ENCODE data around the gene PRKD1.

PRKD1 gene

DNA sequence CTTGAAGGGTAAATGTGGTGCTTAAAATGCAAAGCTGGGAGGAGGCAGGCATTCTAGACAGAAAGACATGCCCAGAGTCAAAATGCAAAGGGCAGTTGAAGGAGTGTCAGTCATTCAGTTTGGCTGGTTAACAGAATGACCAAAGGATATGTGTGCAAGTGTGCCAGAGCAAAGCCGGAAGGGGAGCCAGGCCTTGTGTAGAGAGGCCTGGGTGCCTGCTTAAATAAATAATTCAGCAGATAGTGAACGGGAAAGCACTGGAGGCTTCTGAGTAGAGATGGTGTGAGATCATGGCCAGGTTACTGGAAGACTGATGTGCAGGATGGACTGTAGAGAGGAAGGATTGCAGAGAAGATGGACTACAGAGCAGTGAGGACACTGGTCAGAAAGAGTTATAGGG is 244.9 kb downstream of the PRKD1 start:
- TF ChIP-seq, protein P1, sequence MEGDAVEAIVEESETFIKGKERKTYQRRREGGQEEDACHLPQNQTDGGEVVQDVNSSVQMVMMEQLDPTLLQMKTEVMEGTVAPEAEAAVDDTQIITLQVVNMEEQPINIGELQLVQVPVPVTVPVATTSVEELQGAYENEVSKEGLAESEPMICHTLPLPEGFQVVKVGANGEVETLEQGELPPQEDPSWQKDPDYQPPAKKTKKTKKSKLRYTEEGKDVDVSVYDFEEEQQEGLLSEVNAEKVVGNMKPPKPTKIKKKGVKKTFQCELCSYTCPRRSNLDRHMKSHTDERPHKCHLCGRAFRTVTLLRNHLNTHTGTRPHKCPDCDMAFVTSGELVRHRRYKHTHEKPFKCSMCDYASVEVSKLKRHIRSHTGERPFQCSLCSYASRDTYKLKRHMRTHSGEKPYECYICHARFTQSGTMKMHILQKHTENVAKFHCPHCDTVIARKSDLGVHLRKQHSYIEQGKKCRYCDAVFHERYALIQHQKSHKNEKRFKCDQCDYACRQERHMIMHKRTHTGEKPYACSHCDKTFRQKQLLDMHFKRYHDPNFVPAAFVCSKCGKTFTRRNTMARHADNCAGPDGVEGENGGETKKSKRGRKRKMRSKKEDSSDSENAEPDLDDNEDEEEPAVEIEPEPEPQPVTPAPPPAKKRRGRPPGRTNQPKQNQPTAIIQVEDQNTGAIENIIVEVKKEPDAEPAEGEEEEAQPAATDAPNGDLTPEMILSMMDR (conservative IDR thresholded peaks at IDR 0.05; ENCODE audit: control insufficient read depth, insufficient read depth, low read depth, low read length) = no peak
- H3K4me3 ChIP-seq (ENCODE audit: control insufficient read depth, low read depth, low read length) = no peak overlapping the region
- no peak for DNase-seq (ENCODE audit: low read depth)

DNA sequence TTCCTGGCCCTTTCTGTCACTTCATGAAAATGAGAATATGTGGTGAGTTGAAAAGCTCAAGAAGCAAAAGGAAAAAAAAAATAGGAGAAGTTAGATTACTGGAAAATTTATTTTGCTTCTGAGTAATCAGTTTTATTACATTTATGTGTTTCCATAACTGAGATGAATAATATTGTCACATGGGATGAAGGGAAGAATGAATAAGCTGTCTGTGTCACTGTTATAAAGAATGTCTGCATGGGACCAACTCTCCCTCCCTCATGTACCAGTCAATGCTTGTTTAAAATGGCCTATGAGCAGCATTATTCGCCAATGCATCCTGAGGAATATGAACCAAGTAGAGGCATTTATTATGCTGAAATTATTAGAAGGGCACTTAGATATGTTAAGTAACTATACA is 246.3 kb downstream of the PRKD1 start:
- TF ChIP-seq, protein P1 (conservative IDR thresholded peaks at IDR 0.05; ENCODE audit: control insufficient read depth, insufficient read depth, low read depth, low read length) = no peak
- peak; percentile 17 for DNase-seq (ENCODE audit: low read depth)
- H3K4me3 ChIP-seq (ENCODE audit: control insufficient read depth, low read depth, low read length) = no peak overlapping the region

DNA sequence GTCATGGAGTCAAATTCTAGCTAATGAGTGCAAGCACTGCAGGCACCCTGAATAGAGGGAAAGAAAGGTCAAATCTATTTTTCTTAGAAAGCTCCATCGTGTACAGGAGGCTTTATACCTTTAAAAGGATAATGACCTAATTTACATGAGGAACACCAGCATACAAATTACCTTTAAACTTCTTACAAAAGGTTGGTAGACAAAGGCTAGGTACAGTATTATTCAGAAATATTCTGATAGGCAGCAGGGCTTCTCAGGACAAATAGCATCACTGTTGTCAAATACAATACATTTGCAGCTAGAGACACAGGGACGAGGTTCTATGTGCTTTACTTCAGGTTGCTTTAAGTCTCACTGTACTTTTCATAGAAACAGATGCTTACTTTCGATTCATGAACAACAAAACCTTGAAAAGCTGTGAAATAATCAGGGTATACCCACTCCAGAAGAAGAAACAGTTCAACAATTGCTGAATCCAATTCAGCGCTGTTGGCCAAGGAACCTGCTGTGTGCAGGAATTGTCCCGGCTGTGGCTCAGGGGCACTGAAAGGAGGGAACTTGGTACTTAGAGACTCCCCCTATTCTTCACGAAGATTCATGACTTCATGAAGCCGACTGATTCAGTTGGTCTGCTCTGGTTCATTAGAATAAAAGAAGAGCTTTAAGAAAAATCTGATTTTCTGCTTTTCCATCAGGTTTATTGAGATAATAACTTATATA is 252.9 kb downstream of the PRKD1 start:
- DNase-seq (ENCODE audit: low read depth) = no peak
- H3K4me3 ChIP-seq (ENCODE audit: control insufficient read depth, low read depth, low read length) = no peak overlapping the region
- TF ChIP-seq, protein P1 (conservative IDR thresholded peaks at IDR 0.05; ENCODE audit: control insufficient read depth, insufficient read depth, low read depth, low read length) = no peak

DNA sequence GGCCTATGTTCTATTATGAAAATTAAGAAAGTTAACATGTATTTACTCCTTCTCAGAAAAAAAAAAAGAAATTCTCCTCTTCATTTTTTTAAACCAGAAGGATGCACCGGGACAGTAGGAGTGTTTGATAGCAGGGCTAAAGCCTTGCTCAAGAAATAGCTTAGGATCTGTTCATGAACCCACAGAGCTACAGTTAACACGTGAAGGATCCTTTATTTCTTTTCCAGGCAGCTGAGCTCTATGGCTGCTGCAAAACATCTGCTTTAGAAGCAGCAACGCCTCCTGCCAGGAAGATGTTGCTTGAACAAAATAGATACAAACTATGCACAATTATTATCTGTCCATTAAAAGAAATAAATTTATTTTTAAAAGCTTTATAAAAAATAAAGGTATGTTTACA is 254.8 kb downstream of the PRKD1 start:
- DNase-seq (ENCODE audit: low read depth) = no peak
- TF ChIP-seq, protein P1 (conservative IDR thresholded peaks at IDR 0.05; ENCODE audit: control insufficient read depth, insufficient read depth, low read depth, low read length) = no peak

DNA sequence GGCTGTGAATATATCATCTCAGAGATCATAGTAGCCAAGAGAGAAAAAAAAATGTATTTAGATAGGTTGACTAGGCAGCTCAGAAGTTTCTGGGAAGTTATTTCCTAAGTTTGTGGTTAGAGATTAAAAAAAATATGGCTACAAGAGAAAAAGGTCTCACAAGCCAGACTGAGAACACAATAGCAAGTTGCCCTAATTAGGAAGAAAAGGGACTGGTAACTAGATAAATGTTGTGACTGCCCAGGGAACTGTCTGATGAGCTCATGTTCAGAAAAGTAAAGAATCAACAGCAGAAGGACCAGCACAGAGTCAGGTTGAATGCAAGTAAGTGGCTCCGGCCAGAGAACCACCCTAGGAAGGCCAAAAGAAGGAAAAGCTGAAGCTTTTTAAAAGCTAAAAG is 256.6 kb downstream of the PRKD1 start:
- peak; percentile 44 for DNase-seq (ENCODE audit: low read depth)
- TF ChIP-seq, protein P1 (conservative IDR thresholded peaks at IDR 0.05; ENCODE audit: control insufficient read depth, insufficient read depth, low read depth, low read length) = no peak
- H3K4me3 ChIP-seq (ENCODE audit: control insufficient read depth, low read depth, low read length) = no peak overlapping the region

More for the DNA sequence above, 254.8 kb downstream of the PRKD1 start:
- H3K4me3 ChIP-seq (ENCODE audit: control insufficient read depth, low read depth, low read length) = no peak overlapping the region

DNA sequence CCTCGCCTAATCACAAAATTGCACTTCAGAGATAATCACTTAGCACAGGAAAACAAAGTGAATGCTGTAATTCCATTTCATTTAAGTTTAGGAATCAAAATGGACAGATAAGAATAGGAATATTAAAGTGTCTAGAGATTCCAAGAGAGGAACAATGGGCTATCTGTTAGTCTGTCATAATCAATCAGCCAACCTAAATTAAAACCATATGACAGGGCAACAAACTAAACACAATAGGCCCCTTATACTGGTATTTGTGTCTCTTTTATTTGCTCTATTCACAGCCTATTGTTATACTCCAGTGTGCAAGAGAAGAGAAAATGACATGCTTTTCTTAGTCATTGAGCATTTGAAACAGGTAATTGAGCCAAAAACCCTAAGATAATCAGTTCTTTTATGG is 259.4 kb downstream of the PRKD1 start:
- peak; percentile 3 for DNase-seq (ENCODE audit: low read depth)
- no peak overlapping the region for H3K4me3 ChIP-seq (ENCODE audit: control insufficient read depth, low read depth, low read length)
- TF ChIP-seq, protein P1 (conservative IDR thresholded peaks at IDR 0.05; ENCODE audit: control insufficient read depth, insufficient read depth, low read depth, low read length) = no peak

Data from fibroblast of mammary gland (primary cell).